ENCODE data around the gene AKIRIN1.
"Not testable (repeated sequence)": the region's sequence is repeated elsewhere in the genome, so short reads cannot be mapped to it uniquely, and the experiment has no call there.

AKIRIN1 gene

DNA sequence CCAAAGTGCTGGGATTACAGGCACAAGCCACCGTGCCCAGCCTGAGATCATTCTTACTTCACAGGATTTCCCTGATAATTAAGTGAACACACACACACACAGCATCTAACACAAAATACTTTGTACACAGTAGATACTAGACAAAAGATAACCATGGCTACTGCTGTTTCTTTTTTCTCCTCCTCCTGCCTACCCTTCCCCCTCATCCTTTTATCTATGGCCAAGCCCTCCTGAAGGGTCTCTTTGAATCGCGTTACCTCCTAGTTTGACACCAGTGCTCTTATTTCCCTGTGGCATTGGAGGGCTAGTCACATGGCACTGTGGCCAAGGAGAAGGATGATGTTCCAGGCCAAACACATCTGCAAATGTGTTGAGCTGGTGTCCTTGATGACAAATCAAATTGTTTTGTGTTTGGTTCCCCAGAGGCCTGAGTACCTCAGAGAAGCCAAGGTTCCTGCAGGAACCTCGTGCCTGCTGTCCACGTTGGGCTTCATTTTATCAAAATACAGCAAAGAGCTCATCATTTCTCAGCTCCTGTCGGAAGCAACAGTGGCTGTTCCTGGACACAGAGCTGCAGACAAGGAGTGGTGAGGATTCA lies 55.6 kb downstream of the AKIRIN1 start:
- DNase-seq (ENCODE audit: low read depth) = no peak

DNA sequence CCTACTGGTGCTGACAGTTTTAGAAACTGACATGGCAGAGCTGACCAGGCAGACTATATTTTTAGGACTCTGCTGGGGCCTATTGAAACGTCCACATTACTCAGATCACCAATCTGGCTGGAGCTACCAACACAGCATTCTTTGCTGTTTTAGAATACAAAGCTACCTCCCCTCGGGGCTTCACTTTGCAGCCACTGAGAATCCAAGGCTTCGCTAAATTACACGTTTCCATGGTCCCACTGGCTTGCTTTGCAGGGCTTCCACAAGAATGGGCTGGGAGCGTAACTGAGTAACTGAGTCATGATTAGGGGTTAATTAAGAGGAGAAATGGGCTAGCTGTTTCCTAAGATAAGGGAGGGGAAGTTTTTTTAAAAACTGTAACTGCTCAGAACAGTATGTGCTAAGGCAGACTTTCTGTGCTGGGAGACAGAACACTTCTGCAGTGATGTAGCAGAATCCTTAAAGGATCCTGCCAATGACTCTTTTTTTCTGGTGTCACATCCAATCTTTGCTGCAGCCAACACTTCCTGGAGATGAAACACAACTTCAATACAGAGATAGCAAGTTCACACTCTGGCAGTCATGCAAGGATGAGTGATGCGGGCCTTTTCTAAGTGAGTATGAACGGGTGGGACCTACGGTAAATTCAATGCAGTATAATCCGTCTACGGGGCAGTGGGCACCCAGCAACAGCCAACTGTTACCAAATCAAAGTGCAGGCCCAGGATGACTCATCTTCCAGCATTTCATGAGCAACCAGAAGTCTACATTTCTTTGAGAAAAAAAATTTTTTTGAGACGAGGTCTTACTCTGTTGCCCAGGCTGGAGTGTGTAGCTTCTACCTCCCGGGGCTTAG lies 56.5 kb downstream of the AKIRIN1 start:
- no peak for DNase-seq (ENCODE audit: low read depth)

DNA sequence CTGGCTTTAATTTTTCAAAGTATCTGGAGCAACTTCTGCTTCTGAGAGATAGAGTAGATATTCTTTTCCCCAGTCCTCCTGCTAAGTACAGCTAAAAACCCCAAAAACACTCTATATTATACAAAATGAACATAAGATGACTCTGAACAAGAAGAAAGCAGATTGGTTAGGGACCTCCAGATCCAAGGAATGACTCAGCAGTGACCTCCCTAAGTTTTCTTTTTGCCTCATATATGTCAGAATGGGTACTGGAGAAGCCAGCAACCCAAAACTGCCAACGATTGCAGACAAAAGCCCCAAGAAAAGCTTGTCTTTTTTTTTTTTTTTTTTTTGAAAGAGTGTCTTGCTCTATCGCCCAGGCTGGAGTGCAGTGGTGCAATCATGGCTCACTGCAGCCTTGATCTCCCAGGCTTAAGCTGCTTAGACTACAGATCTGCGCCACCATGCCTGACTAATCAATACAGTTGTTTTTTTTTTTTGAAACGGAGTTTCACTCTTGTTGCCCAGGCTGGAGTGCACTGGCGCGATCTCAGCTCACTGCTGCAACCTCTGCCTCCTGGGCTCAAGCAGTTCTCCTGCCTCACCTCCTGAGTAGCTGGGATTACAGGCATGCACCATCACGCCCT lies 57.8 kb downstream of the AKIRIN1 start:
- no peak for DNase-seq (ENCODE audit: low read depth)

DNA sequence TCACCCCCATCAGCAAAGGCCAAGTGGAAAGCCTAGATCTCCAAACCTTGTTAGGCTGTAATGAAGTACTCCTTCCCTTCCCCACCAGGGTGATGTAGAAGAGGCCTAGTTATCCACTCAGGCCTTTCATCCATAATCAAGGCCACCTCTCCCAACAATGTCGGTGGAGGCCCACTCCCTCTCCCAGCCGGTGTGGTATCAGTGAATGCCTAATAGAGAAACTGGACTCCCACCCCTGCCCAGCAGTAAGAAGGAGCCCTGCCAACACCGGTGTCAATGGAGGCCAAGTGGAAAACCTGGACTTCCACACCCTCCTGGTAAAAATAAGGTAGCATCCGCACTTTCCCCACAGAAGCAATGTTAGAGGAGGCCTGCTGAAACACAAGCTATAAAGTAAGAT lies 58.9 kb downstream of the AKIRIN1 start:
- no peak for DNase-seq (ENCODE audit: low read depth)

DNA sequence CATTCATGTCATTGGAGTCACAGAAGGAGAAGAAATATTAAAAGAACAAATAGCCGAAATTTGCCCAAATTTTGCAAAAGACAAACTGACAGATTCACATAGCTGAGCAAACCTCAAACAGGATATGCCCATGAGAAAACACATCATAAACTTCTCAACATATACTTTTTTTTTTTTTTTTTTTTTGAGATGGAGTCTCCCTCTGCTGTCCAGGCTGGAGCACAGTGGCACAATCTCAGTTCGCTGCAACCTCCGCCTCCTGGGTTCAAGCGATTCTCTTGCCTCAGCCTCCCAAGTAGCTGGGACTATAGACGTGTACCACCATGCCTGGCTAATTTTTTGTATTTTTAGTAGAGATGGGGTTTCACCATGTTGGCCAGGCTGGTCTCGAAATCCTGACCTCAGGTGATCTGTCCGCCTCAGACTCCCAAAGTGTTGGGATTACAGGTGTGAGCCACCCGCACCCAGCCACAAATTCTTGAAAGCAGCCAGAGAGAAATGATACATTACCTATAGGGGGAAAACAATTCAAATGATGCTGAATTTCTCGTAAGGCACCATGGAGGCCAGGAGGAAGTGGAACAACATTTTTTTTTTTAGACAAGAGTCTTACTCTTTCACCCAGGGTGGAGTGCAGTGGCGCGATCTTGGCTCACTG lies 60.2 kb downstream of the AKIRIN1 start:
- not testable (repeated sequence) for DNase-seq (ENCODE audit: low read depth)

DNA sequence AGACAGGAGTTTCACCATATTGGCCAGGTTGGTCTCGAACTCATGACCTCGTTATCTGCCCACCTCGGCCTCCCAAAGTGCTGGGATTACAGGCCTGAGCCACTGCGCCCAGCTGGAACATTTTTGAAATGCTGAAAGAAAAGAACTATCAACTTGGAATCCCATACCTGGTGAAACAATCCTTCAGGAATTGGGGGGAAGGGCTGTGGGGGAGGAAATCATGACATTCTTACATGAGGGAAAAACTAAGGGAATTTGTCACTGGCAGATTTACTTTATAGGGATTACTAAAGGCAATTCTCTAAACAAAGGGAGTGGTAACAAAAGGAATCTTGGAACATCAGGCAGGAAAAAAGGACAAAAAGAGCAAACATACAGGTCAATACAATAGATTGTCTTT lies 60.9 kb downstream of the AKIRIN1 start:
- no peak for DNase-seq (ENCODE audit: low read depth)

DNA sequence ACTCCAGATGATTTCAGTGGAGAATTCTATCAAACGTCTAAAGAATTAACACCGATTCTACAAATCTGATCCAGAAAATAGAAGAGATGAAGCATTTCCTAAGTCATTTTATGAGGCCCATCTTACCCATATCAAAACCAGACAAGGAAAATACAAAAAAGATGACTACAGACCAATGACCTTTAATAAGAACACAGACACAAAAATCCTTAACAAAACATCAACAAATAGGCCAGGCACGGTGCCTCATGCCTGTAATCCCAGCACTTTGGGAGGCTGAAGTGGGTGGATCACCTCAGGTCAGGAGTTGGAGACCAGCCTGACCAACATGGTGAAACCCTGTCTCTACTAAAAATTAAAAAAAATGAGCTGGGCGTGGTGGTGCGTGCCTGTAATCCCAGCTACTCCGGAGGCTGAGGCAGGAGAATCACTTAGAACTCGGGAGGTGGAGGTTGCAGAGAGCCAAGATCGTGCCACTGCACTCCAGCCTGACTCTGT lies 64.2 kb downstream of the AKIRIN1 start:
- not testable (repeated sequence) for DNase-seq (ENCODE audit: low read depth)

Measured in stimulated activated CD8-positive, alpha-beta memory T cell treated with anti-CD3 and anti-CD28 coated beads, Interleukin-4, amount 100 ng/mL, for 24 hours (primary cell).